IPS DF 6.9 (cell line): ENCODE measurements around the gene GDPD5.
"Not testable (repeated sequence)": the region's sequence is repeated elsewhere in the genome, so short reads cannot be mapped to it uniquely, and the experiment has no call there.

Experiments
- DNase-seq: peaks from one replicate; pipeline ENCODE4 v3.0.0-alpha.2; 2013; ENCODE audit warnings: low read depth, low spot score
- H3K27ac ChIP-seq: one replicate; pipeline ENCODE4 v1.5.1; 2013; ENCODE audit warnings: low read length, control low read depth
- H3K27me3 ChIP-seq: 2 replicates; pipeline ENCODE4 v1.6.1; 2013; ENCODE audit warnings: mild to moderate bottlenecking, low read length; ENCODE audit not compliant: control insufficient read depth, insufficient read depth
- H3K36me3 ChIP-seq: 2 replicates; pipeline ENCODE4 v1.6.1; 2013; ENCODE audit warnings: low read length; ENCODE audit not compliant: control insufficient read depth, insufficient read depth
- H3K4me1 ChIP-seq: 2 replicates; pipeline ENCODE4 v1.6.1; 2013; ENCODE audit warnings: low read length; ENCODE audit not compliant: control insufficient read depth, insufficient read depth
- H3K4me3 ChIP-seq: 2 replicates; pipeline ENCODE4 v1.5.1; 2013; ENCODE audit warnings: mild to moderate bottlenecking, low read length
- H3K9me3 ChIP-seq: 2 replicates; pipeline ENCODE4 v1.6.1; 2013; ENCODE audit warnings: low read length, inconsistent platforms; ENCODE audit not compliant: control insufficient read depth, insufficient read depth
- WGBS: extraction: QIAGEN DNeasy Blood & Tissue Kit; methylation state at CpG from one replicate; pipeline ENCODE4 v1.1.7; 2013; ENCODE audit warnings: mixed read lengths, missing lambda C conversion rate; ENCODE audit not compliant: insufficient read length, insufficient coverage; 5-methylcytosine and 5-hydroxymethylcytosine counted together

Gene GDPD5

GRCh38 chr11:75422248-75423231, 103.2 kb downstream of the GDPD5 start:
- H3K4me1 ChIP-seq: no peaks in the 10 kb centered on the region
- no peak for DNase-seq
- H3K27ac ChIP-seq: no peak overlapping the region
- H3K9me3 ChIP-seq: no peaks in the 10 kb centered on the region
- no CpG with 5 or more reads among the region's 15 CpGs for WGBS
- H3K36me3 ChIP-seq: 0 out of 2 replicates have a peak, but pooled peaks cover 3% of the 10 kb centered on the region
- H3K27me3 ChIP-seq: no peaks in the 10 kb centered on the region; the same call in 1 of the 2 replicates
- H3K4me3 ChIP-seq: no peak overlapping the region

GRCh38 chr11:75421902-75422247, 103.9 kb downstream of the GDPD5 start:
- Histone ChIP-seq H3K4me3 (no peak overlapping the region), H3K27ac (no peak overlapping the region)

GRCh38 chr11:75421035-75421602, 104.6 kb downstream of the GDPD5 start:
- no peak overlapping the region for H3K27ac ChIP-seq
- no peaks in the 10 kb centered on the region for H3K4me1 ChIP-seq
- DNase-seq: no peak

More at GRCh38 chr11:75421902-75422247, 103.9 kb downstream of the GDPD5 start:
- Histone ChIP-seq H3K36me3 (0 out of 2 replicates have a peak, but pooled peaks cover 3% of the 10 kb centered on the region), H3K9me3 (no peaks in the 10 kb centered on the region), H3K4me1 (no peaks in the 10 kb centered on the region), H3K27me3 (no peaks in the 10 kb centered on the region)
- DNase-seq: no peak
- WGBS: no CpG with 5 or more reads among the region's 2 CpGs

DNA sequence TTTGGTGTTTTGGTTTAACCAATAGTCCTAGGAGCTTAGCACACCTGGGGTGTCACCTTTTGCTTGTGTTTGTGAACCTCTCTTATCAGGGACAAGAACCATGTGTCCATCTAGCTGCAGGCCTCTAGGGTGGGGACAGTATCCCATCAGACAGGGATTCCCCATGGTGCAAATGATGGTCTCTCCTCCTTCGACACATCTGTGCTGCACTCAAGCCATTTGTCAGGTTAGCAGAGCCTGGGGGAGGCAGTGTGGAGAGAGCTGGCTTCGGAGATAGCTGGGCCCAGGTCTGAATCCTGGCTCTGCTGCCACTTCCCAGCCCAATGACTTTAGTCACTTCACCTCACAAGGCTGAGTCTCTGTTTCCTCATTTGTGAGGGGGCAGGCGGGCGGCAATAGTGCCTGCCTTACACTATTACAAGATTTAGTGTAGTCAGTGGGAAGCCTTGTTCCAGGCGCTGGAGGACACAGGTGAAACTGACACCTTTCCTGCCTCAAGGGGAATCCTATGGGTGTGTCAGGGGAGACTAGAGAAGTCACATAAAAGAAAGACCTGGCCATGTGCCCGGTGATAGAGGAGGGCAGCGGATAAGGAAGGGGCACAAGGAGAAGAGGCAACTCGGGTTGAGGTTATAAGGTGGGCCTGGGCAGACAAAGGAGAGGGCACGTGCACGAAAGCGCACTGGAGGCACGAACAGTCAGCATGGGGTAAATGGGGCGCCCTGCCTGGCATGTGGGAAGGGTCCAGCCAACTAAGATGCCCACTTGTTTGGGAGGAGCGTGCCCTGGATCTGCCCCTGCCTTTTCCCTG, 105.3 kb downstream of the GDPD5 start:
- Histone ChIP-seq H3K27ac (no peak overlapping the region), H3K4me3 (no peak overlapping the region), H3K4me1 (no peaks in the 10 kb centered on the region), H3K36me3 (0 out of 2 replicates have a peak, but pooled peaks cover 3% of the 10 kb centered on the region), H3K27me3 (no peaks in the 10 kb centered on the region), H3K9me3 (no peaks in the 10 kb centered on the region)
- no CpG with 5 or more reads among the region's 14 CpGs for WGBS
- no peak for DNase-seq

More at GRCh38 chr11:75421035-75421602, 104.6 kb downstream of the GDPD5 start:
- H3K4me3 ChIP-seq: no peak overlapping the region
- no peaks in the 10 kb centered on the region for H3K9me3 ChIP-seq
- 0 out of 2 replicates have a peak, but pooled peaks cover 3% of the 10 kb centered on the region for H3K36me3 ChIP-seq
- H3K27me3 ChIP-seq: no peaks in the 10 kb centered on the region
- WGBS: no CpG with 5 or more reads among the region's 11 CpGs

GRCh38 chr11:75413864-75414263, 111.9 kb downstream of the GDPD5 start:
- WGBS: no CpG with 5 or more reads among the region's 2 CpGs
- Histone ChIP-seq H3K36me3 (peaks cover 14% of the 10 kb centered on the region; the same call in 1 of the 2 replicates), H3K4me1 (no peaks in the 10 kb centered on the region), H3K27ac (no peak overlapping the region), H3K9me3 (no peaks in the 10 kb centered on the region), H3K4me3 (no peak overlapping the region), H3K27me3 (no peaks in the 10 kb centered on the region)
- no peak for DNase-seq

- H3K27me3 ChIP-seq, DNase-seq, H3K4me1 ChIP-seq, H3K4me3 ChIP-seq, H3K27ac ChIP-seq, H3K9me3 ChIP-seq: not testable (repeated sequence)
- H3K36me3 ChIP-seq: peaks cover 15% of the 10 kb centered on the region
- no CpG with 5 or more reads among the region's 10 CpGs for WGBS
Observed at GRCh38 chr11:75413146-75413545, 112.6 kb downstream of the GDPD5 start.

GRCh38 chr11:75409971-75410370, 115.8 kb downstream of the GDPD5 start:
- not testable (repeated sequence) for DNase-seq, H3K9me3 ChIP-seq, H3K27me3 ChIP-seq, H3K27ac ChIP-seq, H3K4me3 ChIP-seq, H3K4me1 ChIP-seq
- no CpG with 5 or more reads among the region's 33 CpGs for WGBS
- H3K36me3 ChIP-seq: peaks cover 37% of the 10 kb centered on the region

- WGBS: no CpG with 5 or more reads among the region's 2 CpGs
- no peaks in the 10 kb centered on the region for H3K4me1 ChIP-seq
- no peak overlapping the region for H3K27ac ChIP-seq
- DNase-seq: no peak
- H3K4me3 ChIP-seq: no peak overlapping the region
- no peaks in the 10 kb centered on the region for H3K27me3 ChIP-seq
- H3K9me3 ChIP-seq: no peaks in the 10 kb centered on the region
- H3K36me3 ChIP-seq: peaks cover 43% of the 10 kb centered on the region
Observed at GRCh38 chr11:75408957-75409219, 116.9 kb downstream of the GDPD5 start.

- no peaks in the 10 kb centered on the region for H3K9me3 ChIP-seq
- no peaks in the 10 kb centered on the region for H3K27me3 ChIP-seq
- DNase-seq: no peak
- H3K36me3 ChIP-seq: peaks cover 58% of the 10 kb centered on the region
- no peak overlapping the region for H3K4me3 ChIP-seq
- no peak overlapping the region for H3K27ac ChIP-seq
- peaks cover 2% of the 10 kb centered on the region; the same call in 1 of the 2 replicates for H3K4me1 ChIP-seq
- WGBS: no CpG with 5 or more reads among the region's 1 CpG
Observed at GRCh38 chr11:75406338-75406777, 119.4 kb downstream of the GDPD5 start.

GRCh38 chr11:75403983-75404658, 121.6 kb downstream of the GDPD5 start:
- no peaks in the 10 kb centered on the region for H3K9me3 ChIP-seq
- peaks cover 60% of the 10 kb centered on the region for H3K36me3 ChIP-seq
- no peak overlapping the region for H3K27ac ChIP-seq
- no CpG with 5 or more reads among the region's 15 CpGs for WGBS
- H3K4me1 ChIP-seq: peaks cover 2% of the 10 kb centered on the region; the same call in 1 of the 2 replicates
- DNase-seq: no peak
- no peaks in the 10 kb centered on the region for H3K27me3 ChIP-seq
- H3K4me3 ChIP-seq: no peak overlapping the region
